Measurements from ENCODE around the gene ANG. TPM values are rescaled to one million over a fixed set of nuclear protein-coding genes. Genes with fewer than 3 reads are reported as not detected.
"Not testable (repeated sequence)": the region's sequence is repeated elsewhere in the genome, so short reads cannot be mapped to it uniquely, and the experiment has no call there.

ANG gene
- polyA plus RNA-seq, 3 donors from 2014 or later = 0.94 to 2.1 TPM; not detected in 1

GRCh38 chr14:20723488-20723887 is 34.9 kb downstream of the ANG start:
- H3K4me1 Mint-ChIP-seq = no peaks in the 10 kb centered on the region
- no peak for DNase-seq
- H3K27me3 Mint-ChIP-seq (ENCODE audit: low read depth in 3 of 3) = peaks cover 3 to 16% (median 4%) of the 10 kb centered on the region in 3 donors
- H3K9me3 Mint-ChIP-seq = no peaks in the 10 kb centered on the region
- no peaks in the 10 kb centered on the region for H3K36me3 Mint-ChIP-seq
- no peak overlapping the region for H3K4me3 Mint-ChIP-seq
- H3K27ac Mint-ChIP-seq = no peak overlapping the region

- H3K4me3 Mint-ChIP-seq, H3K9me3 Mint-ChIP-seq, H3K36me3 Mint-ChIP-seq, H3K4me1 Mint-ChIP-seq, H3K27ac Mint-ChIP-seq, DNase-seq: not testable (repeated sequence)
- H3K27me3 Mint-ChIP-seq (ENCODE audit: low read depth in 3 of 3) = peaks cover 3 to 20% (median 4%) of the 10 kb centered on the region in 3 donors
These were observed 37.6 kb downstream of the ANG start for GRCh38 chr14:20726121-20726520.

- no peak for DNase-seq
- Mint-ChIP-seq H3K4me1 (no peaks in the 10 kb centered on the region), H3K4me3 (no peak overlapping the region), H3K27ac (no peak overlapping the region), H3K36me3 (no peaks in the 10 kb centered on the region), H3K9me3 (no peaks in the 10 kb centered on the region), H3K27me3 (ENCODE audit: low read depth in 3 of 3) (peaks cover 3 to 20% (median 4%) of the 10 kb centered on the region in 3 donors)
These were observed 38.0 kb downstream of the ANG start for GRCh38 chr14:20726531-20726930.

GRCh38 chr14:20730891-20731290 is 42.3 kb downstream of the ANG start:
- Mint-ChIP-seq H3K9me3 (no peaks in the 10 kb centered on the region), H3K36me3 (no peaks in the 10 kb centered on the region), H3K4me3 (no peak overlapping the region), H3K27ac (no peak overlapping the region), H3K4me1 (no peaks in the 10 kb centered on the region), H3K27me3 (ENCODE audit: low read depth in 3 of 3) (peaks cover 0 to 4% (median 2%) of the 10 kb centered on the region in 3 donors)
- DNase-seq = no peak

- H3K9me3 Mint-ChIP-seq = no peaks in the 10 kb centered on the region
- H3K27me3 Mint-ChIP-seq (ENCODE audit: low read depth in 3 of 3) = peaks cover 0 to 4% (median 2%) of the 10 kb centered on the region in 3 donors
These were observed 43.9 kb downstream of the ANG start for GRCh38 chr14:20732477-20732876.

GRCh38 chr14:20732979-20733635 is 44.5 kb downstream of the ANG start:
- Mint-ChIP-seq H3K4me1 (no peaks in the 10 kb centered on the region), H3K36me3 (no peaks in the 10 kb centered on the region), H3K27ac (no peak overlapping the region), H3K27me3 (ENCODE audit: low read depth in 3 of 3) (peaks cover 0 to 4% (median 2%) of the 10 kb centered on the region in 3 donors), H3K4me3 (no peak overlapping the region), H3K9me3 (no peaks in the 10 kb centered on the region)
- no peak for DNase-seq

More at GRCh38 chr14:20732477-20732876, 43.9 kb downstream of the ANG start:
- no peak overlapping the region for H3K27ac Mint-ChIP-seq
- H3K4me1 Mint-ChIP-seq = no peaks in the 10 kb centered on the region
- no peak overlapping the region for H3K4me3 Mint-ChIP-seq
- no peaks in the 10 kb centered on the region for H3K36me3 Mint-ChIP-seq
- no peak for DNase-seq

GRCh38 chr14:20733684-20734429 is 45.3 kb downstream of the ANG start:
- Mint-ChIP-seq H3K27me3 (ENCODE audit: low read depth in 3 of 3) (peaks cover 0 to 4% (median 2%) of the 10 kb centered on the region in 3 donors), H3K27ac (no peak overlapping the region), H3K9me3 (no peaks in the 10 kb centered on the region), H3K36me3 (no peaks in the 10 kb centered on the region), H3K4me3 (no peak overlapping the region), H3K4me1 (no peaks in the 10 kb centered on the region)
- no peak for DNase-seq

- Mint-ChIP-seq H3K4me3 (no peak overlapping the region), H3K9me3 (no peaks in the 10 kb centered on the region), H3K27ac (no peak overlapping the region)
These were observed 45.9 kb downstream of the ANG start for GRCh38 chr14:20734430-20734806.

GRCh38 chr14:20738292-20738691 is 49.7 kb downstream of the ANG start:
- not testable (repeated sequence) for H3K9me3 Mint-ChIP-seq; DNase-seq; H3K27ac Mint-ChIP-seq; H3K4me3 Mint-ChIP-seq; H3K4me1 Mint-ChIP-seq; H3K36me3 Mint-ChIP-seq; H3K27me3 Mint-ChIP-seq (ENCODE audit: low read depth in 3 of 3)

More at GRCh38 chr14:20734430-20734806, 45.9 kb downstream of the ANG start:
- Mint-ChIP-seq H3K27me3 (ENCODE audit: low read depth in 3 of 3) (peaks cover 0 to 4% (median 2%) of the 10 kb centered on the region in 3 donors), H3K36me3 (no peaks in the 10 kb centered on the region), H3K4me1 (no peaks in the 10 kb centered on the region)
- no peak for DNase-seq

GRCh38 chr14:20742132-20742531 is 53.6 kb downstream of the ANG start:
- no peak for DNase-seq
- Mint-ChIP-seq H3K9me3 (no peaks in the 10 kb centered on the region), H3K27me3 (ENCODE audit: low read depth in 3 of 3) (peaks cover 3% of the 10 kb centered on the region in 3 donors), H3K4me1 (no peaks in the 10 kb centered on the region), H3K4me3 (no peak overlapping the region), H3K36me3 (no peaks in the 10 kb centered on the region), H3K27ac (no peak overlapping the region)

- no peak overlapping the region for H3K27ac Mint-ChIP-seq
- no peaks in the 10 kb centered on the region for H3K9me3 Mint-ChIP-seq
- no peak for DNase-seq
- H3K36me3 Mint-ChIP-seq = no peaks in the 10 kb centered on the region
- H3K4me1 Mint-ChIP-seq = no peaks in the 10 kb centered on the region
- H3K4me3 Mint-ChIP-seq = no peak overlapping the region
- peaks cover 3 to 6% (median 3%) of the 10 kb centered on the region in 3 donors for H3K27me3 Mint-ChIP-seq (ENCODE audit: low read depth in 3 of 3)
These were observed 55.0 kb downstream of the ANG start for GRCh38 chr14:20743556-20743955.

Other genes starting within 250 kb of the ANG start
- gene OSGEP, start 234.0 kb upstream of the ANG start, polyA plus RNA-seq = 10 to 100 TPM; 40.2 to 49.4 (median 45.5) TPM
- gene APEX1, start 233.5 kb upstream of the ANG start, polyA plus RNA-seq = 10 to 100 TPM; 85.6 to 95.6 (median 93.3) TPM
- gene PIP4P1, start 227.3 kb upstream of the ANG start, polyA plus RNA-seq = 10 to 100 TPM; 17.7 to 29.2 (median 26.2) TPM
- gene PNP, start 219.4 kb upstream of the ANG start, polyA plus RNA-seq = 10 to 100 TPM; 38.8 to 71.6 (median 69.6) TPM
- gene RNASE10, start 183.2 kb upstream of the ANG start, polyA plus RNA-seq = not detected
- gene RNASE9, start 127.7 kb upstream of the ANG start, polyA plus RNA-seq = not detected
- gene RNASE11, start 100.8 kb upstream of the ANG start, polyA plus RNA-seq = not detected
- gene RNASE12, start 97.4 kb upstream of the ANG start, polyA plus RNA-seq = not detected
- not detected for gene OR6S1, start 47.1 kb upstream of the ANG start, polyA plus RNA-seq
- gene RNASE4, start 4.2 kb upstream of the ANG start, polyA plus RNA-seq = 1 to 10 TPM in 1 of 3 donors, under 1 TPM in 2; 0.50 to 1.6 (median 0.82) TPM
- gene EDDM3A, start 57.1 kb downstream of the ANG start, polyA plus RNA-seq = not detected
- not detected for gene EDDM3B, start 79.6 kb downstream of the ANG start, polyA plus RNA-seq
- 10 to 100 TPM; 13.3 to 37.1 (median 17.8) TPM for gene RNASE6, start 92.5 kb downstream of the ANG start, polyA plus RNA-seq
- gene RNASE1, start 114.1 kb downstream of the ANG start, polyA plus RNA-seq = under 1 TPM in 1 of 3 donors, not detected in 2; 0.49 TPM
- gene RNASE3, start 202.6 kb downstream of the ANG start, polyA plus RNA-seq = not detected